ENCODE results near the gene FREM2. TPM values are rescaled to one million over a fixed set of nuclear protein-coding genes. Genes with fewer than 3 reads are reported as not detected.

FREM2 gene
- total and polyA plus RNA-seq, 2 experiments from 2014 or later = 6.1 to 51.4 TPM

- no peak overlapping the region for H3K4me3 ChIP-seq
- TF ChIP-seq, protein P1, sequence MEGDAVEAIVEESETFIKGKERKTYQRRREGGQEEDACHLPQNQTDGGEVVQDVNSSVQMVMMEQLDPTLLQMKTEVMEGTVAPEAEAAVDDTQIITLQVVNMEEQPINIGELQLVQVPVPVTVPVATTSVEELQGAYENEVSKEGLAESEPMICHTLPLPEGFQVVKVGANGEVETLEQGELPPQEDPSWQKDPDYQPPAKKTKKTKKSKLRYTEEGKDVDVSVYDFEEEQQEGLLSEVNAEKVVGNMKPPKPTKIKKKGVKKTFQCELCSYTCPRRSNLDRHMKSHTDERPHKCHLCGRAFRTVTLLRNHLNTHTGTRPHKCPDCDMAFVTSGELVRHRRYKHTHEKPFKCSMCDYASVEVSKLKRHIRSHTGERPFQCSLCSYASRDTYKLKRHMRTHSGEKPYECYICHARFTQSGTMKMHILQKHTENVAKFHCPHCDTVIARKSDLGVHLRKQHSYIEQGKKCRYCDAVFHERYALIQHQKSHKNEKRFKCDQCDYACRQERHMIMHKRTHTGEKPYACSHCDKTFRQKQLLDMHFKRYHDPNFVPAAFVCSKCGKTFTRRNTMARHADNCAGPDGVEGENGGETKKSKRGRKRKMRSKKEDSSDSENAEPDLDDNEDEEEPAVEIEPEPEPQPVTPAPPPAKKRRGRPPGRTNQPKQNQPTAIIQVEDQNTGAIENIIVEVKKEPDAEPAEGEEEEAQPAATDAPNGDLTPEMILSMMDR (IDR thresholded peaks at IDR 0.05; ENCODE audit: low read depth, low read length) = no peak
- no peaks in the 10 kb centered on the region for H3K27me3 ChIP-seq
- H3K27ac ChIP-seq = no peak overlapping the region
- H3K9me3 ChIP-seq (ENCODE audit: low read depth) = no peaks in the 10 kb centered on the region
- H3K36me3 ChIP-seq = no peaks in the 10 kb centered on the region
- no peak for DNase-seq (ENCODE audit: low read depth in 1 of 2, low spot score in 1 of 2)
- H3K4me1 ChIP-seq (ENCODE audit: low read depth) = no peaks in the 10 kb centered on the region
These were observed 116.7 kb downstream of the FREM2 start for GRCh38 chr13:38803531-38803930.

DNA sequence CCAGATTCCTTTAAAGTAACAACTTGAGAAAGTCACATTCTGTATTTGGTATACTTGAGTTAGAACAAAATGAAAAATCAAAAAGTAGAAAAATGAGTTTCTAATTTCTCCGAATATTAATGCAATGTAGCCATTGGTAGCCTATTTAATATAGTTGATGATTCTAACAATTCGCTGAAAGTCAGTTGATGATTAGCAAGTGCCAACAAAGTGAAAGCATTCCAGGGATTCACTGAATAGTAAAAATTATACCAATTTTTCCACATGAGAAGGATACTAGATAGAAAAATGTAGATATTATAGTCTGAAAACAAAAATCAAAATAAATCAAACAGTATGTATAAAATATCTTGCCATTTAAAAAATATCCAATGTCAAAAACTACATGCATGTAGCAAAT is 117.2 kb downstream of the FREM2 start:
- H3K27ac ChIP-seq = no peak overlapping the region
- no peak overlapping the region for H3K4me3 ChIP-seq
- no peak for DNase-seq (ENCODE audit: low read depth in 1 of 2, low spot score in 1 of 2)
- H3K27me3 ChIP-seq = no peaks in the 10 kb centered on the region
- no peaks in the 10 kb centered on the region for H3K9me3 ChIP-seq (ENCODE audit: low read depth)
- no peaks in the 10 kb centered on the region for H3K36me3 ChIP-seq
- no peaks in the 10 kb centered on the region for H3K4me1 ChIP-seq (ENCODE audit: low read depth)
- TF ChIP-seq, protein P1 (IDR thresholded peaks at IDR 0.05; ENCODE audit: low read depth, low read length) = no peak

DNA sequence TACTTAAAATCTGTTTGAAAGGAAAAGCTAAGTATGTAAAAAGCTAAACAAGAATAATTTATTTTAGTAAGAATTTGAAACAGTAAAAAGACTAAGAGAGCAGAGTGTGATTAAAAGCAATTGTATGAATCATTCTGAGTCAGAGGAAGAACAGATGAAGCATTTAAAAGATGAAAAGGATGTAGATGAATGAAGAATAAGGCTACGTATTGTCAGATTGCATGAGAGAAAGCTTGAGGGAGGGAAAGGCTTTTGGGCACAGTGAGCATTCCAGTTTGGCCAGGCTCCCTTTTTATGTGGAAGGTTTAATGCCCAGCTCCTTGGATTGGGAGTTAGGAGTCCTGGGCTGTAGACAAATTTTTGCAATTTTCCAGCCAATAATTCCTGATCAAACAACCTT is 117.7 kb downstream of the FREM2 start:
- Histone ChIP-seq H3K36me3 (no peaks in the 10 kb centered on the region), H3K4me1 (ENCODE audit: low read depth) (no peaks in the 10 kb centered on the region), H3K4me3 (no peak overlapping the region), H3K9me3 (ENCODE audit: low read depth) (no peaks in the 10 kb centered on the region), H3K27ac (no peak overlapping the region), H3K27me3 (no peaks in the 10 kb centered on the region)
- TF ChIP-seq, protein P1 (IDR thresholded peaks at IDR 0.05; ENCODE audit: low read depth, low read length) = no peak
- peak in 1 of 2 donors; percentile 1 for DNase-seq (ENCODE audit: low read depth in 1 of 2, low spot score in 1 of 2)

DNA sequence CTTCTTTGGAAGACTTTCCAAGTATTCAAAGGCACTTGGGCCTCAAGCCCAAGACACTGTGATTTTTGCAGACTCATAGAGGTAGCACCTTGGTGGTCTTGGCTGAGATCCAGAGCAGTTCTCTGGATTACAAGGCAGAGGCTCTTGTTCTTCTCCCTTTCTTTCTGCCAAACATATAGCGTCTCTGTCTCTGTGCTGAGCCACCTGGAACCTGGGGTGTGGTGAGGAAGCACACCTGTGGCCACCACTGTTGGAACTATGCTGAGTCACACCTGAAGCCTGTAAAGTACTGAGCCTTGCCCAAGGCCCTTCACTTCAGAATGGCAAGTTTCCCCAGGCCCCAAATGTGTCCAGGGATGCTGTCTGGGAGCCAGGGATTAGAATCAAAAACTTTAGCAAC is 127.5 kb downstream of the FREM2 start:
- no peak for DNase-seq (ENCODE audit: low read depth in 1 of 2, low spot score in 1 of 2)
- H3K4me1 ChIP-seq (ENCODE audit: low read depth) = no peaks in the 10 kb centered on the region
- no peak overlapping the region for H3K27ac ChIP-seq
- H3K36me3 ChIP-seq = no peaks in the 10 kb centered on the region
- H3K4me3 ChIP-seq = no peak overlapping the region
- H3K9me3 ChIP-seq (ENCODE audit: low read depth) = no peaks in the 10 kb centered on the region
- TF ChIP-seq, protein P1 (IDR thresholded peaks at IDR 0.05; ENCODE audit: low read depth, low read length) = no peak
- no peaks in the 10 kb centered on the region for H3K27me3 ChIP-seq

DNA sequence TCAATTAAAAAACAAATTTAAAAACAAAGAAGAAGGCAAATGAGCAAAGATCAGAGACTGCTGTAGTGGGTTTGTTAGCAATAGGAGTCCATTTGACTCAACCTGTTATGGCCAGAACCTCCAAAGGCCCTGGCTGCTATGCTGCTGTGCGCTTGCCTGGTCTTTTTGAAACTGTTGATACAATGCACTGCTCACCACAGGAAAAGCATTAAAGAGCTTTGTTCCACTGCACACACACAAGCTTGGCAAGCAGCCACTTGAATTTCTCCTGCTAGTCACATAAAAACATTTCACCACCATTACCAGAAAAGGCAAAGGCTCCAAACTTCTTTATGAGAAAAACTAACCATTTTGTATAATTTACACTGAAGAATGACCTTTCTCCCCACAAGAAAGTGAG is 132.2 kb downstream of the FREM2 start:
- H3K9me3 ChIP-seq (ENCODE audit: low read depth) = no peaks in the 10 kb centered on the region
- H3K27ac ChIP-seq = no peak overlapping the region
- TF ChIP-seq, protein P1 (IDR thresholded peaks at IDR 0.05; ENCODE audit: low read depth, low read length) = no peak
- H3K36me3 ChIP-seq = no peaks in the 10 kb centered on the region
- peak in 1 of 2 donors; percentile 36 for DNase-seq (ENCODE audit: low read depth in 1 of 2, low spot score in 1 of 2)
- H3K27me3 ChIP-seq = no peaks in the 10 kb centered on the region
- H3K4me1 ChIP-seq (ENCODE audit: low read depth) = no peaks in the 10 kb centered on the region
- no peak overlapping the region for H3K4me3 ChIP-seq

GRCh38 chr13:38819596-38819995 is 132.7 kb downstream of the FREM2 start:
- no peaks in the 10 kb centered on the region for H3K36me3 ChIP-seq
- H3K27ac ChIP-seq = no peak overlapping the region
- H3K27me3 ChIP-seq = no peaks in the 10 kb centered on the region
- H3K9me3 ChIP-seq (ENCODE audit: low read depth) = no peaks in the 10 kb centered on the region
- H3K4me1 ChIP-seq (ENCODE audit: low read depth) = no peaks in the 10 kb centered on the region
- DNase-seq (ENCODE audit: low read depth in 1 of 2, low spot score in 1 of 2) = no peak
- TF ChIP-seq, protein P1 (IDR thresholded peaks at IDR 0.05; ENCODE audit: low read depth, low read length) = no peak
- no peak overlapping the region for H3K4me3 ChIP-seq

Measured in cardiac muscle cell (in vitro differentiated cells and primary cell).